ENCODE results near the gene ZFP36L2. TPM values are rescaled to one million over a fixed set of nuclear protein-coding genes. Genes with fewer than 3 reads are reported as not detected.
A peak's percentile ranks its signal among the peaks of the same experiment; 100 is the strongest.

ZFP36L2 gene, protein sequence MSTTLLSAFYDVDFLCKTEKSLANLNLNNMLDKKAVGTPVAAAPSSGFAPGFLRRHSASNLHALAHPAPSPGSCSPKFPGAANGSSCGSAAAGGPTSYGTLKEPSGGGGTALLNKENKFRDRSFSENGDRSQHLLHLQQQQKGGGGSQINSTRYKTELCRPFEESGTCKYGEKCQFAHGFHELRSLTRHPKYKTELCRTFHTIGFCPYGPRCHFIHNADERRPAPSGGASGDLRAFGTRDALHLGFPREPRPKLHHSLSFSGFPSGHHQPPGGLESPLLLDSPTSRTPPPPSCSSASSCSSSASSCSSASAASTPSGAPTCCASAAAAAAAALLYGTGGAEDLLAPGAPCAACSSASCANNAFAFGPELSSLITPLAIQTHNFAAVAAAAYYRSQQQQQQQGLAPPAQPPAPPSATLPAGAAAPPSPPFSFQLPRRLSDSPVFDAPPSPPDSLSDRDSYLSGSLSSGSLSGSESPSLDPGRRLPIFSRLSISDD
- total RNA-seq: 10 to 100 TPM; 64.0 to 82.1 TPM
- long read RNA-seq, transcript ZFP36L2-201 (2 exons, 3,696 nt): major isoform, 35 of 104 reads
- long read RNA-seq, partial matches to known transcripts: 0 of 104 reads
- long read RNA-seq, other reads (novel, unspliced or antisense): 69 of 104 reads

- DNase-seq (peak; percentile 98), ATAC-seq (peak; percentile 80 to 84)
- intact Hi-C loops (cut with DNase I): loop anchor here (5.0 to 10.0 kb wide), 4 partner anchors 92 to 372 kb away; no protein-coding TSS in a partner anchor
Observed at GRCh38 chr2:43226558-43226954, at the start of gene ZFP36L2. Gene ZFP36L2 (minus strand): TSS chr2:43226606. CDS start chr2:43226315, 291 bp downstream.

DNA sequence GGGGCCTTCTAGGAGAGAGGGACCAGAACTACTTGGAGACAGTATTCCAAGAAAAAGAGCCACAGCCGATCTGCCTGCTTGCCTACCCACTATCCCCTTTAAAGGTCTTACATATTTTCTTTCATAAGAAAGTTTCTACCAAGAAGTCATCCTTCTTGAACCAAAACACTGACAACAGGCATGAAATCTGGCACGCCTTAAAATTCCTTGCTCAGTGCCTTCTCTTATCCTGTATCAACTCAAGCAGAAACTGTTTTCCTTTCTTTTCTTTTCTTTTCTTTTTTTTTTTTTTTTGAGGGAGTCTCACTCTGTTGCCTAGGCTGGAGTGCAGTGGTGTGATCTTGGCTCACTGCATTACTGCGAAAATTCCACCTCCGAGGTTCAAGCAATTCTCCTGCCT lies 48.3 kb upstream of the ZFP36L2 start:
- ATAC-seq (no peak), DNase-seq (no peak)
- intact Hi-C loops (cut with DNase I): no loop called here

DNA sequence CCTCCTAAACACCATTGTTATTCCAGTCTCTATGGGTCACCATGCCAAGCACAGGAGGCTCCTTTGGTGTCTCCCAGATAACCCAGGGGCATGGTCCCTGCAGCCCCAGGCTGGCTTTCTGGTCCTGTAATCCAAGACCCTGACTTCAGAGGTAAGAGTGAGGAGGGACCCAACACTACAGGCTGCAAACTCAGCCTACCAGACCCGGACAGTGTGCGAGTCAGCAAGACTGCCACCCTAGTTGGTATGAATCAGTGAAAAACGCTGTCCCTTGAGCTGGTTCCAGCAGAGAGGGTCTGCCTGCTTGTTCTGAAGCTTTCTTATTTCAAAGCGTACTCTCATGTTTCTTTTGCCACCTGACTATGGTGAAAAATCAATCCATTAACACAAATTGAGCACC lies 47.6 kb upstream of the ZFP36L2 start:
- intact Hi-C loops (cut with DNase I): no loop called here
- ATAC-seq: no peak
- no peak for DNase-seq

DNA sequence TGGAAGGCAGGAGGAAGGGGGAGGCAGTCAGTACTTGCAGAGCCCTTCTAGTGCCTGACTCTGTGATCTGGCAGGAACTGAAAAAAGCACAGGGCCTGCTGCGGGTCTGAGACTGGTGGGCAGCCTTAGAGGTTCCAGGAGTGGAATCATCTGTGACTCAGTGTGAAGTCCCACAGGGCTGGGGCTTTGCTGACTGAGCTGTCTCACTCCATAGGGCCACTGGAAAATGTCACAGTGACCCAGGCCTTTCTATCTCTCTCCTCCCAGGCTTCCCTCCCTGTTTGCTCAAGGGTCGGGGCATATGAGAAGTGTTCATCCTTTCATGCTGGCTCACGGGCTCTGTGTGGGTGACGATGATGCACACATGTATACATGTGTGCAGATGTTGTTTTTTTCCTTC lies 47.1 kb upstream of the ZFP36L2 start:
- ATAC-seq: peak in 1 of 2 donors; percentile 25

DNA sequence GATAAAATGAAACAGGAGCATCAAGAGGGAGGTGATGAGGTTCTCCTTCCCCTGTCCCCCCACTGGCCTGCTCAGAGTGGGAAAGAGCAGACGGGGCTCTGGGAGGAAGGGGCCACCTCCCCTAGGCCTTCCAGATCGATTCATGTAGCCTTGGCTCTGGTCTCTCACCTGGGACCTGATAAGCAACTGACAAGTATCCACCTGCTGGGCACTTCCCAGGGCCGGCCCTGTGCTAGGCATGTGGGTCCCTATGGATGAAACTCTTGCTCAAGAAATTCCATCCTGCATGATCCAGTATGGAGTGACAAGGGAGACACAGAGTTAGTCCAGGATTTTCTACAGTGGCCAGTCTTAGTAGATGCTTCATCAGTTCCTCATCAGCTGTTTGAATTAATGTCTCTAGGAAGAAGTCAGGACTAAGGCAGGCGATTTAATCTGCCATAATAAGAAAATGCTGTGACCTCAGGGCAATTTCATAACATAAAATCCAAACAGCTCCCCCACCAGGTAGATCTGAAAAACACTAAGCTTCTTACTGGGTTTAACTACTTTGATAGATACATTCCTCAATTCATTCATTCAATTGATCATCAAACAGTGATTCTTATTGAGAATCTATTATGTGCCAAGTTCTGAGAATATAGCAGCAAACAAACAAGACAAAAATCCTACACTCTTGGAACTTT lies 44.7 kb upstream of the ZFP36L2 start:
- DNase-seq (no peak), ATAC-seq (no peak)

More for the DNA sequence above, 47.1 kb upstream of the ZFP36L2 start:
- intact Hi-C loops (cut with DNase I): no loop called here
- no peak for DNase-seq

GRCh38 chr2:43270461-43270860 lies 44.1 kb upstream of the ZFP36L2 start:
- ATAC-seq (no peak), DNase-seq (no peak)
- intact Hi-C loops (cut with DNase I): no loop called here

More for the DNA sequence above, 44.7 kb upstream of the ZFP36L2 start:
- intact Hi-C loops (cut with DNase I): no loop called here

GRCh38 chr2:43269706-43270105 lies 43.3 kb upstream of the ZFP36L2 start:
- peak; percentile 79 to 87 for ATAC-seq
- intact Hi-C loops (cut with DNase I): loop anchor here in 1 of 2 donors (5.0 kb wide), 1 partner anchor 63 kb away; no protein-coding TSS in a partner anchor
- peak; percentile 83 for DNase-seq

- DNase-seq (peak; percentile 93), ATAC-seq (peak; percentile 73 to 91)
- intact Hi-C loops (cut with DNase I): loop anchor here in 1 of 2 donors (5.0 kb wide), 1 partner anchor 63 kb away; no protein-coding TSS in a partner anchor
Observed at GRCh38 chr2:43269074-43269572, 42.7 kb upstream of the ZFP36L2 start.

GRCh38 chr2:43268066-43268953 lies 41.9 kb upstream of the ZFP36L2 start:
- intact Hi-C loops (cut with DNase I): loop anchor here in 1 of 2 donors (5.0 kb wide), 1 partner anchor 64 kb away; no protein-coding TSS in a partner anchor
- peak in 1 of 2 donors; percentile 0 for ATAC-seq
- peak; percentile 29 for DNase-seq

- no peak for ATAC-seq
- peak; percentile 58 for DNase-seq
Observed at GRCh38 chr2:43267381-43267780, 41.0 kb upstream of the ZFP36L2 start.

GRCh38 chr2:43266711-43267111 lies 40.3 kb upstream of the ZFP36L2 start:
- intact Hi-C loops (cut with DNase I): loop anchor here in 1 of 2 donors (5.0 kb wide), 1 partner anchor 66 kb away; no protein-coding TSS in a partner anchor
- ATAC-seq (peak in 1 of 2 donors; percentile 6), DNase-seq (peak; percentile 70)

More at GRCh38 chr2:43267381-43267780, 41.0 kb upstream of the ZFP36L2 start:
- intact Hi-C loops (cut with DNase I): loop anchor here in 1 of 2 donors (5.0 kb wide), 1 partner anchor 65 kb away; no protein-coding TSS in a partner anchor

GRCh38 chr2:43265421-43265820 lies 39.0 kb upstream of the ZFP36L2 start:
- DNase-seq (no peak), ATAC-seq (peak; percentile 5 to 16)
- intact Hi-C loops (cut with DNase I): loop anchor here in 1 of 2 donors (5.0 kb wide), 1 partner anchor 67 kb away; no protein-coding TSS in a partner anchor

DNA sequence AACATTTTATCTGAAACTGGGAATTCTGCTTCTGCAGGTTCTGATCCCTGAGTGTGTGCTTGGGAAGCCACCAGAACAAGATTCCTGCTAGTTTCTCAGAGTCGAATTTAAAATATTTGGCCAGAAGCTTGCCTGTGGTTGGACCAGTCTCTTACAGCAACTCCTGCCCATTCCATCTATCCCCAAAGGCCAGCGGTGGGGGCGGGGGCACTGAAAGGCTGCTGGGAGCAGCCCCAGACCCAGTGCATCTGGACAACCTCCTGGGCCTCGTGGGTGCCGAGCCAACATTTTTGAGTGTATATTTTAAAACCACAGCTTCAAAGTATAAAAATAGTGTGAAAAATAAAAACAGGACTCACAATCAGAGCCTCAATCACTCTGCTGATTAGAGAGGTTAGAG lies 38.6 kb upstream of the ZFP36L2 start:
- ATAC-seq (peak; percentile 11 to 38), DNase-seq (peak; percentile 55)
- intact Hi-C loops (cut with DNase I): loop anchor here in 1 of 2 donors (5.0 kb wide), 1 partner anchor 67 kb away; no protein-coding TSS in a partner anchor

GRCh38 chr2:43262951-43263350 lies 36.5 kb upstream of the ZFP36L2 start:
- DNase-seq: no peak
- intact Hi-C loops (cut with DNase I): no loop called here

GRCh38 chr2:43262239-43262638 lies 35.8 kb upstream of the ZFP36L2 start:
- intact Hi-C loops (cut with DNase I): no loop called here
- DNase-seq (no peak), ATAC-seq (peak in 1 of 2 donors; percentile 8)

More at GRCh38 chr2:43262951-43263350, 36.5 kb upstream of the ZFP36L2 start:
- ATAC-seq: no peak

DNA sequence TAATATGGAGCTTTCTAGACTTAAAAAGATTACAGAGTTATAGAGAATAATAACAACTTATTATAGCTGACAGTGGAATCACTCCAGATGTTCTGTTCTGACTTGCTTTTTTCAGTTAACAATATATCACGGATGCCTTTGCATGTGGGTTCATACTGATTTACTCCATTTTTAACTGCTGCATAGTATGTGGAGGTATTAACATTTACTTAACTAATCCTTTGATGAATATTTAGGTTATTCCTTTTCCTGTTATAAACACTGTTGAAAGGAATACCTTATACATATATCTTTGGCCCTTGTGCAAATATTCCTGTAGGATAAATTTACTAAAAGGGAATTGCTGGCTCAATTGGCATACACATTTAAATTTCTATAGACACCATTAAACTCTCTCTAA lies 33.1 kb upstream of the ZFP36L2 start:
- DNase-seq: no peak
- intact Hi-C loops (cut with DNase I): no loop called here
- no peak for ATAC-seq

GRCh38 chr2:43258547-43259156 lies 32.2 kb upstream of the ZFP36L2 start:
- no peak for ATAC-seq
- DNase-seq: no peak
- intact Hi-C loops (cut with DNase I): no loop called here

Measured in left cardiac atrium (tissue), 4 donors.